Glomerular endothelial cell (primary cell): ENCODE results near the gene CFAP20. TPM values are rescaled to one million over a fixed set of nuclear protein-coding genes. Genes with fewer than 3 reads are reported as not detected.
"Not testable (repeated sequence)": the region's sequence is repeated elsewhere in the genome, so short reads cannot be mapped to it uniquely, and the experiment has no call there.

Experiments used
- DNase-seq: peaks from one replicate; pipeline ENCODE4 v3.0.0-alpha.2; 2011; ENCODE audit warnings: low read depth, low spot score; ENCODE audit errors: extremely low read depth
- total RNA-seq: library from RNA; depleted of rRNA; stranded (reverse); fragments of >200 nt; gene quantifications from 2 replicates; pipeline ENCODE4 v1.2.3, GENCODE V29; 2015

The CFAP20 gene
- total RNA-seq, 1 donor from 2014 or later, result 71.5 TPM

DNA sequence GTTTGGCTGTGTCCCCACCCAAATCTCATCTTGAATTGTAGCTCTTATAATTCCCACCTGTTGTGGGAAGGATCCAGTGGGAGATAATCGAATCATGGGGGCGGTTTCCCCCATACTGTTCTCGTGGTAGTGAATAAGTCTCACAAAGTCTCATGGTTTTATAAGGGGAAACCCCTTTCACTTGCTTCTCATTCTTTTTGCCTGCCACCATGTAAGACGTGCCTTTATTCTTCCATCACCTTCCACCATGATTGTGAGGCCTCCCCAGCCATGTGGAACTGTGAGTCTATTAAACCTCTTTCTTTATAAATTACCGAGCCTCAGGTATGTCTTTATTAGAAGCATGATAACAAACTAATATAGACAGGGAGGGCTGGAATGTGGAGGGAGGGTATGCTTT lies 57.0 kb downstream of the CFAP20 start:
- DNase-seq, result not testable (repeated sequence)

DNA sequence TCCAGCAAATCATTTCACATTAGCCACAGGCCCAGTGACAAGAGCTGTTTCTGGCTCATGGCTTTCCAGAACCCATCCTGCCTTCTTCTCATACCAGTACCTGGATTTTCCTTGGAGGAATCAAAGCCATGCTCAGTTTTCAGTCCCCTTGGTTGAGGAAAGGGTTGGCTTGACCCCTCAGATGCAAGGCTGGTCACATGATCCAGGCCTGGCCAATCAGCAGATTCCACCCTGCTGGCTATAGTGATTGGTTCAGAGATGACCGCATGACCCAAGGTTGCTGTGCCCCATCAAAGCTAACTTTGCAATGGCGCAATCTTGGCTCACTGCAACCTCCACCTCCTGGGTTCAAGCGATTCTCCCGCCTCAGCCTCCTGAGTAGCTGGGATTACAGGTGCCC lies 58.6 kb downstream of the CFAP20 start:
- DNase-seq, result no peak

Other genes with a start within 250 kb of the CFAP20 start
- not detected in 2 replicates for gene CNGB1, start 158.3 kb downstream of the CFAP20 start, total RNA-seq
- gene ZNF319, start 128.7 kb downstream of the CFAP20 start, total RNA-seq, result 10.8 and 11.3 TPM in 2 replicates
- 76.5 and 85.7 TPM in 2 replicates for gene USB1, start 128.0 kb downstream of the CFAP20 start, total RNA-seq
- 41.2 and 60.8 TPM in 2 replicates for gene MMP15, start 103.6 kb downstream of the CFAP20 start, total RNA-seq
- gene CSNK2A2, start 68.7 kb upstream of the CFAP20 start, total RNA-seq, result 50.7 and 68.8 TPM in 2 replicates
- not detected in 2 replicates for gene PRSS54, start 165.6 kb upstream of the CFAP20 start, total RNA-seq